Peyer's patch (tissue), 4 donors: Measurements from ENCODE around the gene TMA7. TPM values are rescaled to one million over a fixed set of nuclear protein-coding genes. Genes with fewer than 3 reads are reported as not detected.

Experiments
- DNase-seq, 3 donors: peaks; one replicate each; pipeline ENCODE4 v3.0.0-alpha.2; 2017 to 2019
- H3K27ac ChIP-seq, 4 donors: fragments of 200-600 bp; sonication (generic); one replicate each; pipeline ENCODE4 v1.5.1; 2016 to 2019
- H3K27me3 ChIP-seq, 2 donors: fragments of 200-600 bp; sonication (generic); one replicate each; pipeline ENCODE4 v1.5.1; 2019
- H3K36me3 ChIP-seq, 3 donors: fragments of 200-600 bp; sonication (generic); one replicate each; pipeline ENCODE4 v1.5.1; 2016 to 2019
- H3K4me1 ChIP-seq, 4 donors: fragments of 200-600 bp; sonication (generic); one replicate each; pipeline ENCODE4 v1.5.1; 2016 to 2019
- H3K4me3 ChIP-seq, 4 donors: fragments of 200-600 bp; sonication (generic); 1 replicate in 3 of 4; 2 replicates in 1 of 4; pipeline ENCODE4 v1.5.1; 2016 to 2019; ENCODE audit warnings: mild to moderate bottlenecking in 1 of 4
- H3K9me3 ChIP-seq, 4 donors: fragments of 200-600 bp; sonication (generic); one replicate each; pipeline ENCODE4 v1.5.1; 2016 to 2019; ENCODE audit warnings: mild to moderate bottlenecking in 1 of 4
- CTCF ChIP-seq, 6 experiments: fragments of 450-650 bp in 4 of 6; fragments of 200-600 bp in 2 of 6; sonication (generic) in 1 of 6; IDR thresholded peaks; one replicate each; pipeline ENCODE4 v1.5.1; 2017 to 2019; ENCODE audit warnings: antibody characterized with exemption in 6 of 6, mild to moderate bottlenecking in 3 of 6, moderate library complexity in 1 of 6
- POLR2A ChIP-seq, 2 donors: fragments of 450-650 bp; IDR thresholded peaks; one replicate each; pipeline ENCODE4 v1.5.1; 2017; ENCODE audit warnings: antibody characterized with exemption in 2 of 2, mild to moderate bottlenecking in 2 of 2, moderate library complexity in 2 of 2
- total RNA-seq, 4 donors: library from RNA; depleted of rRNA; stranded (reverse); fragments of >200 nt; gene quantifications; one replicate each; pipeline ENCODE4 v1.1.0, GENCODE V29; 2016

The TMA7 gene
- total RNA-seq, 4 donors from 2014 or later: 142 to 246 (median 153) TPM

GRCh38 chr3:48426944-48427629 lies 13.0 kb upstream of the TMA7 start:
- peaks cover 0 to 46% (median 10%) of the 10 kb centered on the region in 4 donors for H3K4me1 ChIP-seq
- TF ChIP-seq CTCF (IDR thresholded peaks at IDR 0.05): no peak
- no peaks in the 10 kb centered on the region for H3K9me3 ChIP-seq
- peaks cover 0 to 17% (median 0%) of the 10 kb centered on the region in 3 donors for H3K36me3 ChIP-seq
- peak overlapping the region; percentile 38 to 98 (median 88) for H3K27ac ChIP-seq
- peak overlapping the region in 2 of 4 donors; percentile 78 to 99 for H3K4me3 ChIP-seq
- H3K27me3 ChIP-seq: no peaks in the 10 kb centered on the region
- DNase-seq: peak in 1 of 3 donors; percentile 43

- no peaks in the 10 kb centered on the region for H3K27me3 ChIP-seq
- peak overlapping the region; percentile 38 to 98 (median 88) for H3K27ac ChIP-seq
- peak overlapping the region in 3 of 4 donors; percentile 1 to 99 (median 78) for H3K4me3 ChIP-seq
- no peaks in the 10 kb centered on the region for H3K9me3 ChIP-seq
- peaks cover 0 to 22% (median 0%) of the 10 kb centered on the region in 3 donors for H3K36me3 ChIP-seq
- DNase-seq: peak in 1 of 3 donors; percentile 59
- H3K4me1 ChIP-seq: peaks cover 0 to 46% (median 10%) of the 10 kb centered on the region in 4 donors
- TF ChIP-seq POLR2A (IDR thresholded peaks at IDR 0.05): no peak
- no peak for TF ChIP-seq CTCF (IDR thresholded peaks at IDR 0.05)
Measured at GRCh38 chr3:48427630-48427962, 12.5 kb upstream of the TMA7 start.

- no peak for DNase-seq
- H3K36me3 ChIP-seq: peaks cover 0 to 19% (median 0%) of the 10 kb centered on the region in 3 donors
- H3K27ac ChIP-seq: peak overlapping the region; percentile 73 to 98 (median 88)
- TF ChIP-seq POLR2A (IDR thresholded peaks at IDR 0.05): no peak
- no peak for TF ChIP-seq CTCF (IDR thresholded peaks at IDR 0.05)
- peak overlapping the region in 3 of 4 donors; percentile 78 to 99 (median 82) for H3K4me3 ChIP-seq
- no peaks in the 10 kb centered on the region for H3K27me3 ChIP-seq
- H3K9me3 ChIP-seq: no peaks in the 10 kb centered on the region
- peaks cover 0 to 46% (median 10%) of the 10 kb centered on the region in 4 donors for H3K4me1 ChIP-seq
Measured at GRCh38 chr3:48428088-48428571, 11.9 kb upstream of the TMA7 start.

- Histone ChIP-seq H3K27me3 (no peaks in the 10 kb centered on the region), H3K4me3 (peak overlapping the region; percentile 78 to 99 (median 86)), H3K27ac (peak overlapping the region; percentile 73 to 98 (median 88)), H3K9me3 (no peaks in the 10 kb centered on the region), H3K4me1 (peaks cover 0 to 52% (median 10%) of the 10 kb centered on the region in 4 donors), H3K36me3 (peaks cover 0 to 12% (median 0%) of the 10 kb centered on the region in 3 donors)
- peak in 2 of 3 donors; percentile 76 to 80 for DNase-seq
- no peak for TF ChIP-seq CTCF (IDR thresholded peaks at IDR 0.05)
- peak; percentile 57 to 64 for TF ChIP-seq POLR2A (IDR thresholded peaks at IDR 0.05)
Measured at GRCh38 chr3:48428572-48429316, 11.3 kb upstream of the TMA7 start.

GRCh38 chr3:48429317-48429959 lies 10.6 kb upstream of the TMA7 start:
- no peak for TF ChIP-seq CTCF (IDR thresholded peaks at IDR 0.05)
- TF ChIP-seq POLR2A (IDR thresholded peaks at IDR 0.05): no peak
- Histone ChIP-seq H3K27ac (peak overlapping the region; percentile 73 to 98 (median 88)), H3K27me3 (no peaks in the 10 kb centered on the region), H3K9me3 (no peaks in the 10 kb centered on the region), H3K4me1 (peaks cover 3 to 59% (median 10%) of the 10 kb centered on the region in 4 donors), H3K36me3 (peaks cover 0 to 5% (median 0%) of the 10 kb centered on the region in 3 donors), H3K4me3 (peak overlapping the region; percentile 78 to 99 (median 86))
- peak; percentile 41 to 88 (median 81) for DNase-seq
